Endothelial cell of umbilical vein (primary cell): ENCODE measurements around the gene PFKL. TPM values are rescaled to one million over a fixed set of nuclear protein-coding genes. Genes with fewer than 3 reads are reported as not detected.

Experiments
- BruUV-seq: library from RNA; stranded (reverse); fragments of 400-500 nt; replicated peaks from 2 replicates; lab custom pipeline; 2021; lab: Mats Ljungman, UMichigan
- CTCF ChIA-PET: fragments of 300-600, 350-600 bp; sonication (Branson Sonifier 250); formaldehyde crosslinking; loops from one replicate; lab custom pipeline; 2021; ENCODE audit warnings: antibody characterized with exemption, inconsistent platforms; lab: Charles Lee
- POLR2A ChIA-PET: fragments of 300-600, 350-600 bp; sonication (Branson Sonifier 250); formaldehyde crosslinking; loops from one replicate; lab custom pipeline; 2021; ENCODE audit warnings: antibody characterized with exemption, inconsistent platforms; lab: Charles Lee
- DNase-seq: peaks from one replicate; pipeline ENCODE4 v3.0.0-alpha.2; 2011; ENCODE audit warnings: low read depth, low spot score
- FAIRE-seq: peaks from 2 replicates; lab custom pipeline; 2011; peaks lifted over from hg19 to GRCh38; lab: Jason Lieb, UNC
- H2AFZ ChIP-seq: 2 replicates; pipeline ENCODE4 v1.6.0; 2012; ENCODE audit warnings: low read depth, low read length, control low read depth, inconsistent platforms
- H3K27ac ChIP-seq: 2 replicates; pipeline ENCODE4 v1.5.1; 2011; ENCODE audit warnings: low read depth, mild to moderate bottlenecking, control low read depth, low read length, moderate library complexity; ENCODE audit not compliant: insufficient read depth
- H3K27me3 ChIP-seq, 2 experiments: 2 replicates each; pipeline versions ENCODE4 v1.6.0 to v1.6.1; 2011; ENCODE audit warnings: low read length in 2 of 2, mixed read lengths in 1 of 2; ENCODE audit not compliant: control insufficient read depth in 2 of 2, insufficient read depth in 2 of 2
- H3K36me3 ChIP-seq, 2 experiments: 2 replicates in 1 of 2; 3 replicates in 1 of 2; pipeline ENCODE4 v1.5.1; 2011; ENCODE audit warnings: low read length in 2 of 2, mild to moderate bottlenecking in 1 of 2, moderate library complexity in 1 of 2; ENCODE audit not compliant: control insufficient read depth in 2 of 2, insufficient read depth in 2 of 2; ENCODE audit errors: extremely low read depth in 1 of 2
- H3K4me1 ChIP-seq: 3 replicates; pipeline ENCODE4 v1.5.1; 2011; ENCODE audit warnings: mild to moderate bottlenecking, low read length; ENCODE audit not compliant: control insufficient read depth, insufficient read depth; ENCODE audit errors: extremely low read depth
- H3K4me2 ChIP-seq: 2 replicates; pipeline ENCODE4 v1.6.1; 2011; ENCODE audit warnings: low read length, control low read depth, mixed read lengths; ENCODE audit not compliant: insufficient read depth
- H3K4me3 ChIP-seq, 3 experiments: fragments of 200-600 bp in 1 of 3; sonication (generic), shearing (Covaris generic) in 1 of 3; replicated peaks in 1 of 3; 2 replicates each; pipeline ENCODE4 v1.5.1; 2011 to 2016; ENCODE audit warnings: control low read depth in 3 of 3, low read length in 3 of 3, mild to moderate bottlenecking in 2 of 3, inconsistent platforms in 1 of 3, low read depth in 1 of 3, moderate library complexity in 1 of 3; ENCODE audit not compliant: insufficient read depth in 1 of 3
- H3K79me2 ChIP-seq: 2 replicates; pipeline ENCODE4 v1.6.0; 2012; ENCODE audit warnings: low read length, inconsistent platforms; ENCODE audit not compliant: control insufficient read depth, insufficient read depth
- H3K9ac ChIP-seq: replicated peaks from 2 replicates; pipeline ENCODE3; 2011; ENCODE audit warnings: low read length, control low read depth; ENCODE audit not compliant: insufficient read depth; ENCODE audit errors: extremely low read depth
- H3K9me1 ChIP-seq: replicated peaks from 3 replicates; pipeline ENCODE4 v1.6.0; 2011; ENCODE audit warnings: mild to moderate bottlenecking, low read length; ENCODE audit not compliant: control insufficient read depth, insufficient read depth; ENCODE audit errors: extremely low read depth
- H3K9me3 ChIP-seq: replicated peaks from 2 replicates; pipeline ENCODE4 v1.5.1; 2012; ENCODE audit warnings: low read length, inconsistent platforms; ENCODE audit not compliant: control insufficient read depth, insufficient read depth
- H4K20me1 ChIP-seq: replicated peaks from 2 replicates; pipeline ENCODE3; 2011; ENCODE audit warnings: mild to moderate bottlenecking, low read length; ENCODE audit not compliant: control insufficient read depth, insufficient read depth; ENCODE audit errors: extremely low read depth
- EZH2 ChIP-seq: IDR thresholded peaks from 2 replicates; pipeline ENCODE4 v1.6.1; 2012; ENCODE audit warnings: borderline replicate concordance, low read depth, mild to moderate bottlenecking, moderate library complexity, low read length, inconsistent platforms; ENCODE audit not compliant: severe bottlenecking
- FOS ChIP-seq: IDR thresholded peaks from 2 replicates; pipeline ENCODE4 v1.6.1; 2011; ENCODE audit warnings: mild to moderate bottlenecking, low read length, moderate library complexity, borderline replicate concordance; ENCODE audit not compliant: insufficient read depth
- GATA2 ChIP-seq: IDR thresholded peaks from 2 replicates; pipeline ENCODE4 v1.7.0; 2011; ENCODE audit warnings: low read depth, mild to moderate bottlenecking, moderate library complexity, mixed read lengths, low read length; ENCODE audit not compliant: insufficient read length, insufficient read depth
- JUN ChIP-seq: IDR thresholded peaks from 2 replicates; pipeline ENCODE4 v1.6.1; 2011; ENCODE audit warnings: borderline replicate concordance, low read depth; ENCODE audit not compliant: insufficient read length, insufficient read depth
- MYC ChIP-seq: IDR thresholded peaks from one replicate; pipeline ENCODE4 v1.6.1; 2011; ENCODE audit warnings: mild to moderate bottlenecking, low read depth, low read length
- POLR2A ChIP-seq: IDR thresholded peaks from 2 replicates; pipeline ENCODE4 v1.6.1; 2012; ENCODE audit warnings: low read depth, mild to moderate bottlenecking, control low read depth, low read length
- POLR2AphosphoS5 ChIP-seq: IDR thresholded peaks from 2 replicates; pipeline ENCODE4 v1.6.1; 2012; ENCODE audit warnings: low read depth, mild to moderate bottlenecking, control low read depth, low read length, moderate library complexity; ENCODE audit not compliant: insufficient read depth
- dilution Hi-C: fragments of 300-500 bp; cut with MboI; formaldehyde crosslinking; loops from one replicate; pipeline ENCODE4 v1.15.0; 2019; ENCODE audit warnings: low sequenced_read_pairs; ENCODE audit not compliant: extremely low pct_ligation_motif_present
- intact Hi-C: fragments of 100-400 bp; cut with micrococcal nuclease; formaldehyde crosslinking; loops from one replicate; pipeline ENCODE4 v1.10.0; 2022
- polyA plus RNA-seq, 4 experiments: library from polyadenylated mRNA; depleted of rRNA in 3 of 4; stranded (reverse) in 3 of 4; unstranded in 1 of 4; fragments of >200 nt; gene quantifications; 2 replicates each; pipeline versions ENCODE4 v1.2.1 to v1.2.3, GENCODE V29; 2011 to 2012; ENCODE audit warnings: missing spikeins in 1 of 4
- total RNA-seq: library from RNA; stranded (reverse); gene quantifications from 2 replicates; pipeline ENCODE4 v1.2.3, GENCODE V29; 2021
- TF ChIP-seq, protein P1 (sequence below): IDR thresholded peaks from 2 replicates; pipeline ENCODE4 v1.6.1; 2011; ENCODE audit not compliant: insufficient read depth, insufficient read length
- TF ChIP-seq, protein P2 (sequence below), 2 donors: IDR thresholded peaks; 1 replicate in 1 of 2; 2 replicates in 1 of 2; pipeline ENCODE4 v1.5.1; 2011; ENCODE audit warnings: low read length in 2 of 2, mild to moderate bottlenecking in 2 of 2, moderate library complexity in 2 of 2, control low read depth in 1 of 2, inconsistent platforms in 1 of 2, low read depth in 1 of 2; ENCODE audit not compliant: insufficient read depth in 1 of 2; ENCODE audit errors: extremely low read depth in 1 of 2

The PFKL gene
- total and polyA plus RNA-seq, 2 donors (not counting 3 experiments of a cell fraction or from before 2014, with no cell fraction given) = 137 to 154 TPM

DNA sequence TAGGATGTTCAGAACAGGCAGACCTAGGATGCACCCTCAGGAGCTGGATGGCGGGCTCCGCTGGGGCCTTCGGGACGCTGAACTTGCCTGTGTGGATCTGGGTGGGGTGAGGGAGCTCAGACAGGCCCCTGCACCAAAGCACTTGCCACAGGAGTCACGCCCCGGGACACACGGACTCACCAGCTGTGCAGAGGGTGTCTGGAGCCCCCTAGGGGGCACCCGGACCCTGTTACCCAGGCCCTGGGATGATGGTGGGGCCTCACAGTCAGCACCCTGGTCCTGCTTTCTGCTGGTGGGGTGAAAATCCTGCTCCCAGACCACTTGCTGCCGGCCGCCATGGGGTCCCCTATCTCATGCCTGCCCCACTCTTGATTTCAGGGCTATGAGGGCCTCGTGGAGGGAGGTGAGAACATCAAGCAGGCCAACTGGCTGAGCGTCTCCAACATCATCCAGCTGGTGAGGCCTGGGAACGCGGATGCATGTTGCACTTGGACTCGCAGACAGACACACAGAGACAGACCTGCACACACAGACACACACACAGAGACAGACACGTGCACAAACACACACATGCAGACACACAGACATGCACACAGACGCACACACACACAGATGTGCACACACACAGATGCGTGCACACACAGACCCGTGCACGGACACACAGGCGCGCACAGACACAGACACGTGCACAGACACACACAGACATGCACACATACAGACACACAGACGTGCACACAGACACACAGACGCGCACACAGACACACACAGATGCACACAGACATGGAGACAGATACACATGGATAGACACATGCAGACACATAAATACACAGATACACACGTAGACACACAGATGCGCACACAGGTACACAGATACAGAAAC lies 11.0 kb downstream of the PFKL start:
- no peak for DNase-seq
- no peak overlapping the region for H2AFZ ChIP-seq
- CTCF ChIA-PET = no interaction called here

More for the DNA sequence above, 11.0 kb downstream of the PFKL start:
- Histone ChIP-seq H3K9me3 (no peaks in the 10 kb centered on the region), H3K4me3 (no peak overlapping the region), H4K20me1 (no peaks in the 10 kb centered on the region), H3K9me1 (no peaks in the 10 kb centered on the region), H3K27ac (no peak overlapping the region), H3K79me2 (peaks cover 2% of the 10 kb centered on the region), H3K4me2 (no peak overlapping the region), H3K9ac (no peak overlapping the region), H3K4me1 (peaks cover 1% of the 10 kb centered on the region), H3K36me3 (peaks cover 11 to 52% of the 10 kb centered on the region in 2 experiments), H3K27me3 (no peaks in the 10 kb centered on the region)
- dilution Hi-C loops (no loop called here), intact Hi-C loops (no loop called here)
- POLR2A ChIA-PET = no interaction called here
- TF ChIP-seq, protein P1, sequence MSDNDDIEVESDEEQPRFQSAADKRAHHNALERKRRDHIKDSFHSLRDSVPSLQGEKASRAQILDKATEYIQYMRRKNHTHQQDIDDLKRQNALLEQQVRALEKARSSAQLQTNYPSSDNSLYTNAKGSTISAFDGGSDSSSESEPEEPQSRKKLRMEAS = no peak
- TF ChIP-seq POLR2A (no peak), POLR2AphosphoS5 (no peak), FOS (no peak), MYC (no peak), JUN (no peak), EZH2 (no peak), GATA2 (no peak)
- TF ChIP-seq, protein P2, sequence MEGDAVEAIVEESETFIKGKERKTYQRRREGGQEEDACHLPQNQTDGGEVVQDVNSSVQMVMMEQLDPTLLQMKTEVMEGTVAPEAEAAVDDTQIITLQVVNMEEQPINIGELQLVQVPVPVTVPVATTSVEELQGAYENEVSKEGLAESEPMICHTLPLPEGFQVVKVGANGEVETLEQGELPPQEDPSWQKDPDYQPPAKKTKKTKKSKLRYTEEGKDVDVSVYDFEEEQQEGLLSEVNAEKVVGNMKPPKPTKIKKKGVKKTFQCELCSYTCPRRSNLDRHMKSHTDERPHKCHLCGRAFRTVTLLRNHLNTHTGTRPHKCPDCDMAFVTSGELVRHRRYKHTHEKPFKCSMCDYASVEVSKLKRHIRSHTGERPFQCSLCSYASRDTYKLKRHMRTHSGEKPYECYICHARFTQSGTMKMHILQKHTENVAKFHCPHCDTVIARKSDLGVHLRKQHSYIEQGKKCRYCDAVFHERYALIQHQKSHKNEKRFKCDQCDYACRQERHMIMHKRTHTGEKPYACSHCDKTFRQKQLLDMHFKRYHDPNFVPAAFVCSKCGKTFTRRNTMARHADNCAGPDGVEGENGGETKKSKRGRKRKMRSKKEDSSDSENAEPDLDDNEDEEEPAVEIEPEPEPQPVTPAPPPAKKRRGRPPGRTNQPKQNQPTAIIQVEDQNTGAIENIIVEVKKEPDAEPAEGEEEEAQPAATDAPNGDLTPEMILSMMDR (IDR thresholded peaks at IDR 0.05; ENCODE audit: extremely low read depth in 1 of 2, insufficient read depth in 1 of 2, low read depth in 1 of 2, low read length in 2 of 2) = no peak
- FAIRE-seq = no peak
- BruUV-seq = no TSS peak
